HG02763 (cell line): ENCODE results near the gene BIVM.
"Not testable (repeated sequence)": the region's sequence is repeated elsewhere in the genome, so short reads cannot be mapped to it uniquely, and the experiment has no call there.

Experiments
- ATAC-seq: cut with Tn5 transposase; IDR thresholded peaks from one replicate; pipeline ENCODE4 v1.9.1; 2021; ENCODE audit warnings: mild to moderate bottlenecking, moderate library complexity; ENCODE audit not compliant: unreplicated experiment

Gene BIVM, protein sequence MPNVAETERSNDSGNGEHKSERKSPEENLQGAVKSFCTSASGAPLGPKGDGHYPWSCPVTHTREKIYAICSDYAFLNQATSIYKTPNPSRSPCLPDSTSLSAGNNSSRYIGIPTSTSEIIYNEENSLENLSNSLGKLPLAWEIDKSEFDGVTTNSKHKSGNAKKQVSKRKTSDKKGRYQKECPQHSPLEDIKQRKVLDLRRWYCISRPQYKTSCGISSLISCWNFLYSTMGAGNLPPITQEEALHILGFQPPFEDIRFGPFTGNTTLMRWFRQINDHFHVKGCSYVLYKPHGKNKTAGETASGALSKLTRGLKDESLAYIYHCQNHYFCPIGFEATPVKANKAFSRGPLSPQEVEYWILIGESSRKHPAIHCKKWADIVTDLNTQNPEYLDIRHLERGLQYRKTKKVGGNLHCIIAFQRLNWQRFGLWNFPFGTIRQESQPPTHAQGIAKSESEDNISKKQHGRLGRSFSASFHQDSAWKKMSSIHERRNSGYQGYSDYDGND

DNA sequence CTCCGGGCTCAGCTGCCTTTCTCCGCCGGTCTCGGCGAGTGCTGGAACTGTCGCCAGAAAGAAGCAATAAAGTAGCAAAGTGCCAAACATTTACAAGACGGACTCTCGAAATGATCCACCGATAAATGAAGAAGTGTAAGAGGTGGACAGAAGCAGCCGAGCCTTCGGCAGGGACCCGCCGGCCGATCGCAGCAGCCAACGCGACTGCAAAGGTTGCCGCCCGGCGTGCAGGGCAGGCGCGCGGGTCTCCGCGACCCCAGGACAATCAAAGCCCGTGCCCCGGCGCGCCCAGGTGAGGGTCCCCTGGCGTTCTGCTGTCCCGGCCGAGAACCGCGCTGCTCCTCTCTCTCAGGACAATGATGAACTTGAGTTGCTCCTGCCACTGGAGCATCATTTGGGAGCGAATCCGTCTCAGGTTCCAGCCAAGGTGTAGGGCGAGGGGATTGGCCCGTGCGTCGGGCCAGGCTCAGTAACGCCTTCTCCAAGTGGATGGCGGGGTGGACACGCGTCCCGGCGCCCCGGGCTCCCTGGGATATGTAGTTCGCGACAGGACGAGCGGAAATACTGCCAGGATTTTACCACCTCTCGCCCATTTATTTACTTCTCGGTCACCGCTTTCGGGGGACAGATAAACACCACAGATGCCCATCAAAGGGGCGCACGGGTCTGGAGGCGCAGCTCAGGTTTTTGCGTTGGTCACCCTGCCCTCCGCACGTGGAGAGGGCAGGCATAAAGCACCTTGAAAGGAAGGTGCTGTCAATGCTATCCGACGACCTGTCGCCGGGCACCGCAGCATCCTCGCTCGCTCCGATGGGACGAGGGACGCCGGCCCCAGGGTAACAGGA lies at the start of gene BIVM, which contains the start of gene POGLUT2:
TSS of gene BIVM (plus strand) at position 539 of the 845 bp plus-strand sequence. CDS start 8,149 bp downstream, outside the sequence.
TSS of gene POGLUT2 (minus strand) at position 396 of the 845 bp plus-strand sequence. CDS start at position 90, 306 bp downstream.
- peak; percentile 82 for ATAC-seq

DNA sequence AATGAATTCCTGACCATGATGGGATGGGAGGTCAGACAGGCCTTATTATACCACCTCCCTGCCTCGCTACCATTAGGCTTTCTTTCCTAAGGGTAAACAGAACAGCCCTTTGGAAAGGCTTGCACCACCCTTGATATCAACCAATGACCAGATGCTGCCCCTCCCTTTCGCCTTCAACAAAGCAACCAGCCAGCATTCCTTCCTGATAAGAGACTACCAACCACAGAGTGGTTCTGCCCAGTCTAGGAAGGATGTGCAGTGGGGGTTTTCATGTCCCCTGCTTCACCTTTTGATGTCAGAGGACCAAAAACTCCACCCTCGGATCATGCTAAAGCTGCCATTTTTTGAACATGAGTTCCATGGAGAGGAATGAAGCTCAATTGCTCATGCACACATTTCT lies 47.0 kb upstream of the BIVM start:
- no peak for ATAC-seq

DNA sequence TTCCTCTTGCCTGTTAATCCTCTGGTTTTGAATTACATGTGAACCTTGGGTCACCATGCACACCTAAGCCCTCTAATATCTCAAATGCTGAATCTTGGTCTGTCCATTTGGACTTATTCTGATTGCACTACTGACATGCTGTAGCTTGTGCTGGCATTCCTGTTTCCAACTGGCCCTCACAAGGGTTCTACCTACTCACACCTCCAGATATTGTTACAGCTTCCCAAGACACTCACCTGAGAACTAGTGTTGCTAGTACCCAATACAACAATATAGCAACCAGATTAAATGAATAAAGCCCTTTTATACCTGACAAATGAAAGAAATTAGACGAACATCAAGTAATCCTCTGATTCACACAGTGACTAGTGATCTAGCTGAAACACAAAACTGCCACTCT lies 41.9 kb upstream of the BIVM start:
- ATAC-seq, result no peak

DNA sequence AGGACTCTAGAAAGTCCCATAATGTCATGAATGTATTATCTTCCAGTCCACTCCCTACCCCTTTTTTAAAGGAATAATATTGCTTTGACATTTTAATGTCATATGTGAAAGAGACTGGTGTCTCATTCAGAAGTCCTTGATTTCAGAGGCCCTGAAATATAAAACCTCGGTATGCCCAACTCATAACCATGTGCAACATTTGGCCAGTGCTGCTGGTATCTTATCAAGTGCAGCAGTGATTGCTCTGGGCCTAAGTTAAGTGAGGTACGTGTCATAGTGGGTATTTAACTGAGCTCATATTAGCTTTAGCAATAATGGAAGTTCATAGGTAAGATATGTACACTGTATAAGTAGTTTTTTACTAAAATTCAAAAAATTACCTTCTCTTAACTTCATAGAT lies 40.1 kb upstream of the BIVM start:
- no peak for ATAC-seq

DNA sequence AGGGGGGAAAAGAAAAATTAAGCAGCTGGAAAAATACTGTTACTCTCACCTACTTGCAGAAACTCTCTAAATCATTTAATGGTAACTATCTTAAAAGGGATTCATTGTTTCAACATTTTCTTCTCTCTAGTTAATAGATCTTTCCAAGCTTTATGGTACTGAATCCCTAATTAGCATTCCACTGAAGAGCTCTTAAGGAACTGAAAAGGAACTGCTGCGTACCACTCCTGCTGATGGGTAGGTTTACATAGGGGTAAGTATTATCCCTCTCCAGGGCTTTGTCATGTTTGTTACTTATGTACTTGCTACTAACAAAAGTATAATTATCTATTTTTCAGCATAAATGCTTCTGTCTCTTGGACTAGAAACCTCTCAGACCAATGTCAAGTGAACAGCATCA lies 37.8 kb upstream of the BIVM start:
- ATAC-seq, result no peak

DNA sequence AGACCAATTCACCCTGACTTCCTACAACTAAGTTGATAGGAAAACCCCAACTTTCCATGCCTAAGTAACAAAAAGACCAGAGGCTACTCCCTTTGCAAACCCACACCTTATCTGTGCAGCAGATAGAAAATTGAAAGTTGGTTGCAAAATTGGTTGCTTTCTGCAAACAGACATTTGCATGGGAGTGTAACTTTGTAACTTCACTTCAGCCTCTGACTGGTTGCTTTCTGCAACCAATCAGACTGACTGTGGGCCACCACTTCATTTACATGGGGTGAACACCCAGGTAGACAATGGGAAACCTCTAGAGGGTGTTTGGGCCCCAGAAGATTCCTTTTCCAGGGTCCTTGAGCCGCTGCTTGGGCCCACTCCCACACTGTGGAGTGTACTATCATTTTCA lies 35.2 kb upstream of the BIVM start:
- no peak for ATAC-seq

DNA sequence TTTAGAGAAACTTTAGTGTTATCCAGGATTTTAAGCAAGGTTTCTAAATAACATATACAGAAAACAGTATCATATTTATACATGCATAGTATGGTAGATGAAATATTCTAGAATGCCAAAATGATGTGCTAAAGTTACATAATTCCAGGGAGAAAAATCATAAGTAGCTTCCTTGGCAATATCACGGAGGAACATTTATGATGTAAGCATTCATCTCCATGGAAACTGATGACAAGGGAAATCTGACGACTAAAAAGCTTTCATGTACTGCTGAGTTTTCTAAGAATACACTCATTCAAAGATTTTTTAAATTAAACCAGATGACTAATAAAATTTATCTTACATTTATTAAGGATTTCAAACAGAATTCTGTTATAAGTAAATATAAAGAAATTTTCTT lies 30.0 kb upstream of the BIVM start:
- ATAC-seq, result no peak

DNA sequence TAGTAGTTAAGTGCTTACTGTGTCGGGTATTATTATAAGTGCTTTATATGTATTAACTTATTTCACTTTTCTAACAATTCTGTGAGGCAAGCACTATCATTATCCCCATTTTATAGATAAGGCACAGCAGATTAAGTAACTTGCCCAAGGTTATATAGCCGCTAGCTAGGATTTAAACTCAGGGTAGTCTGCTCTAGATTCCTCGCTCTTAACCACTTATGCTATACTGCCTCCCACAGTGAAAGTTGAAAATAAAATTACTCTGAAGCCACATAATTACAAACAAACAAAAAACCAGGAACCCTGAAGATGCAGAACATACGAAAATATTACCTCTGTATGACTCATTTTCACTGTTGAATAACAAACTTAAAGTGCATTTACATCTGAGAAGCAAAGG lies 29.2 kb upstream of the BIVM start:
- ATAC-seq, result no peak

DNA sequence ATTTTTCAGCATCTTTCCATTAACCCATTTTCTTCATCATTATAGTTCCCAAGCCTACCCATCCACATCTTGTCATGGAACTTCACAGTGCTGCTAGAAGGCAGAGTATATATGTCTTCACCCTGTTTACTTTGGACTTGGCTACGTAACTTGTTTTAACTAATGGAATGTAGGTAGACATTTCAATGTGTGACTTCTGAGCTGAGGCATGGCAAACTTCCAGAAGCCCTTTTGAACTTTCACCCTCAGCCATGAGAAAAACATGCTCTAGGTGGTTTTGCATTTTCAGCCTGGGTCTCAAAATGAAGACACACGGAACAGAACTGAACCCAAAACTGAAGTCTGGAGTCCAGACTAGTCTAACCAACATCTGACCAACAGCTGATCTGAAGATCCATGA lies 28.5 kb upstream of the BIVM start:
- no peak for ATAC-seq

DNA sequence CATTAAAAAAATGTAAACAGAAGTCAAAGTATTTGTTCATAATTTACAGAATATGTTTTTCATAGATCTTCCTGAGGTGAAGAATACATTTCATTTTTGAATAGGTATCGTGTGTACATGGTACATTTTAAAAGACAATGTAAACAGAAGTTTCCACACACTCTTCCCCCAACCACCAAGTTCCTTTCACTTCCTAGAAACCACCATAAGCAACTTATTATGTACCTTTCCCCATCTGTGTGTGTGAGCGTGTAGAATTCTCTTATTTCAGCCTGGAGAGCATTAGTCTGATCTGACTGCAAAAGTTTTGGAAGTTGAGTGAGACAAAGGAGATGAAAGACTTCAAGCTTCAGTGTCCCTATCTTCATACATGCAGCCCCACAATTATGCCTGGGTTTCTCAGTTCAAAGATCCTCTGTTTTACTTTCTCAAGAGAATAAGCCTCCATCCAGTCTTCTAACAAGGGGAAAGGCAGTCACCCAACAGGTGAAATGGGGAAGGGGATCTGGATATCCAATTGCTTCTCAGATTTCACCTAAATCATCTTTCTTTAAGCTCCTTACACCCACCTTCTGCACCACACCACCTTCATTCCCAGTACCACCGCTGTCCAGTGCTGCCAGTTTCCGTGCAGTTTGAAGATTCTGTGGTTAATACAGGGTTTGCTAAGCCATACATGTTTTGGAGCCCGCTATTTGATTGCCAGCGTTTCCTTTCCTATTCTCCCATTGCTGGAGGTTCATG lies 27.4 kb upstream of the BIVM start:
- no peak for ATAC-seq

DNA sequence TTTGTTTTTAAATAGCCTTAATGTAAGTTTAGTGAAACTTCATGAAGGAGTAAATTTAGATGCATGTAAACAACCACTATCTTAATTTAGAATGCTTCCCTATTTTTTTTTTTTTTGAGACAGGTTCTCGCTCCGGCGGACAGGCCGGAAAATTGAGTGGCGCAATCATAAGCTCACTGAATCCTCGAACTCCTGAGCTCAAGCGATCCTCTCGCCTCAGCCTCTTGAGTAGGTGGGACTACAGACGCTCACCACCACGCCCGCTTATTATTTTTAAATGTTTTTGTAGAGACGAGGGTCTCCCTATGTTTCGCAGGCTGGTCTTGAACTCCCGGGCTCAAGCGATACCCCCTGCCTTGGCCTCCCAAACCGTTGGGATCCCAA lies 26.9 kb upstream of the BIVM start:
- ATAC-seq, result no peak

DNA sequence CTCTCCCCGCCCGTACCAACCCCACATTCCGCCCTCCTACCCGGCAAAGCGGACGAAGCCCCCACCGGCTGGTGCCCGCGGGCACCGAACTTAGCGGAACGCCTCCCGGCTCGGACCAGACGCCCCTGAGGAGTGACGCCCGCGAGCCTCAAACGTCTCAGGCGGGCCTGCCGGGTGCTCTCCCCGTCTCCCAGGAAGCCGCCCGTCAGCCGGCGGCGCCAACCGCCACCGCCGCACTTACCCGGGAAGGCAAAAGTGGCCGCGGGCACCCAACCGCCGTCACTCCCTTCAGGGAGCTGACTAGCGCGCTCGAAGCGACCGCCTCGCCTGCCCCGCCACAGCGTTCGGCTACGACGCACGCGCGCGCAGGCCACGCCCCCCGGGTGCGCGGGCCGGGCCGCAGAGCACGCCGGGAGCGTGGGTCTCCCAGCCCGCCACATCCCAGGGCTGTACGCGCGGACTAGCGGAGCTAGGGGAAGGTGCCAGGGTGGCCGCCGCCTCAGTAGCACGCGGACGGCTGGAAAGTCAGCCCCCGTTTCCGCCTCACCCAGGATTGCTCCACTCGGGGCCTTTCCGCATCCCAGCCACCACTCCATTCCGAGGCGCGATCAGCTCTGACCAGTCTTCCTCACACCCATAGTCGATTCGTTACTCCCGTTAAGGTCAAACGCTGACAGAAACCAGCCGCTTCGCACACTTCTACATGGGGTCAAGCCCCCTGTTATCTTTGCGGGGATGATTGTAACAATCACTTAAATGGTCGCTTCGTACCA lies 25.3 kb upstream of the BIVM start, which contains the start of gene TEX30:
TSS of gene TEX30 (minus strand) at position 346 of the 773 bp plus-strand sequence. CDS start 3,760 bp downstream, outside the sequence.
- peak; percentile 94 for ATAC-seq

DNA sequence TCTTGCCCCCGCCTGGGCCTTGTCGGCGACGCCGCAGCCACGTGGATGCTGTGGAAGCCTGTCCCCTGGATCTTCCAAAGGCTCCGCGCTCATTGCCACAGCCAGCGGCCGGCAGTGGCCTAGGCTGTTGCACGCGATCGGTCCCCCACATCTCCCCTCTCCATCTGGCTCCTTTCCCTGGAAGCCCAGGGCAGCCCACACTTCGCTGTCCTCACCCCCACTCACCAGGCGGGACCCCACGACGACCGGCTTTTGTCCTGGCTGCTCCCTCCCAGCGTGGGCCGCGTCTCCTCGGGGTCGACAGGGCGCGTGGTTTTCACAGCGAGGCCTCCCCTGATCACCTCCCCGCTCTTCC lies 24.7 kb upstream of the BIVM start:
- ATAC-seq, result no peak

DNA sequence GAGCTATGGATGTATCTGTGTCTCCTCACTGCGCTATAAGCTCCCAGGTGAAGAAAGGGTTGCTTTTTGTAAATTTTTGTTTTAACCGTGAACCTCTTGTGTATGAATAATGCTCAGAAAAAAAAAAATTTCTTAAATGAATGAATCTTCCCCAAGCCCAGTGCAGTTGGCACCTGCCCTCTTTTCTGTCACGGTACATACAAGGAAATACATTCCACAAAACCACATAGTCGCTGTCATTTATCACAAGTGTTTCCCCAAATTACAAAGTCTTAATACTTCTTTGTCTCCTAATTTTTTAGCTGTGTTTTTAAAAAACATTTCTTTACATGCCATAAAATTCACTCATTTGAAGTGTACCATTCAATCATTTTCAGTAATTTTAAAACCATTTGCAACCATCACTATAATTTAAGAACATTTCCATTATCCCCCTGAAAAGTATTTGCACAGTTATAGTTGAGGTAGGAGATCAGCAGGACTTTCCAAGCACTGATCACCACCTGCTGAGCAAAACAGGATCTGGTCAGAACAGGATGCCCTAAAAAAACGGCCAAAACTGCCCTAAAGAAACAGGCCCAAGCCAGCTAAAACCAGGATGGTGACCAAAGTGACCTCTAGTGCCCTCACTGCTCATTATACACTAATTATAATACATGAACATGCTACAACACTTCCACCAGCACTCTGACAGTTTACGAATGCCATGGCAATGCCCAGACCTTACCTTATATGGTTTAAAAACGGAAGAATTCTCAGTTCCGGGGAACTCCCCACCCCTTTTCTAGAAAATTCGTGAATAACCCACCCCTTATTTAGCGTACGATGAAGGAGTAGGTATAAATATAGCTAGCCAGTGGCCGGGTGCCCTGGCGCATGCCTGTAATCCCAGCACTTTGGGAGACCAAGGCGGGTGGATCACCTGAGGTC lies 24.1 kb upstream of the BIVM start:
- ATAC-seq, result no peak

DNA sequence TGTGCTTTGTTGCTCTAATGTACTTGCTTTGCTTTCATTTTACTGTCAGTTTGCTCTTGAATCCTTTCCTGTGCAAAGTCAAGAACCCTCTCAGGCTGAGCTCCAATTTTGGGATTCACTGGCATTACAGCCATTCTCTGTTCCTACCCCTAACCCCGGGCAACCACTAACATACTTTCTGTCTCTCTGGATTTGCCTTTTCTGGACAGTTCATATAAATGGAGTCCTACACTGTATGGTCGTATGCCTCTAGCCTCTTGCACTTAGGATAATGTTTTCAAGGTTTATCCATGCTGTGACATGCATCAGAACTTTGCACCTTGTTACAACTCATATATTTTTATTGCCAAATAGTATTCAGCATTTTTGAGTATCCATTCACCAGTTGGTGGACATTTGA lies 22.6 kb upstream of the BIVM start:
- ATAC-seq, result no peak

DNA sequence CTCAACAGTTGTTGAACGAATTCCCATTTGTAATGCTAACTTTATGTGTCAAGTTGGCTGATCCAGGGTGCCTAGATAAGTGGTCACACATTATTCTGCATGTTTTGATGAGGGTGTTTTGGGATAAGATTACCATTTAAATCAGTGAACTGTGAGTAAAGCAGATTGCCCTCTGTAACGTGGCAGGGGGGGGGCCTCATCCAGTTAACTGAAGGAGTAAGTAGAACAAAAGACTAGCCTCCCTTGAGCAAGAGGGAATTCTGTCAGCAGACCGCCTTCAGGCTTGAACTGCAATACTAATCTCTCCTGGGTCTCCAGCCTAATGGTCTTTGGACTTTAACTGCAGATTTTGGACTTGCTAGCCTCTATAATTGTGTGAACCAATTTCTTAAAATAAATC lies 21.2 kb upstream of the BIVM start:
- no peak for ATAC-seq

DNA sequence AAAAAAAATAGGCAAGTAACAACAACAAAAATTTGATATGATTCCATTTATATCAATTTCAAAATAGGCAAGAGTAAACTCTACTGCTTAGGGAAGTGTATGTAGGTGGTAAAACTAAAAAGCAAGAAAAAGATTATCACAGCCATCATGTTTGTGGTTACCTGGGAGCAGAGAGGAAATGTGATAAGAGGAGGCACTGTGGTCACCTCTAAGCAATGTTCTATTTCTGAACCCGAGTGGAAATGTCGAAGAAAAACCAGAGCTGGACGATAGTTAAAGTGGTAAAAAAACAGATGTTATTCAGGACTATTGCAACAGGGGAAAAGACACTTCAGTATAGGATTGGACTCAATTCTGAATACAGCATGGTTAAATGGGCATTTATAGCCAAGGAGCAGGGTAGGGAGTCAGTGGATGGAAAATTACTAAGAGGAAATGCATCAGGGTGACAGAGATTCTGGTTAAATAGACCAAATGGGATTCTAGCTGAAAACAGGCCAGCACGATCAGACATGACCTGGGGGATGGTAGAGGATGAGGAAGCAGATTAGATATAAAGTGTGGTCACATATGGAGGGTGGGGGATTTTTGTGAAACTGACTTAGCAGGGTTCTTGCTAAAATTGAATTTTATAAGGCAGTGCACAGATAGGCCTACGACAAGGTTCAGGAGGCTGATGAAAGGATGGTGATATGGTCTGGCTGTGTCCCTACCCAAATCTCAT lies 19.3 kb upstream of the BIVM start:
- ATAC-seq, result no peak

DNA sequence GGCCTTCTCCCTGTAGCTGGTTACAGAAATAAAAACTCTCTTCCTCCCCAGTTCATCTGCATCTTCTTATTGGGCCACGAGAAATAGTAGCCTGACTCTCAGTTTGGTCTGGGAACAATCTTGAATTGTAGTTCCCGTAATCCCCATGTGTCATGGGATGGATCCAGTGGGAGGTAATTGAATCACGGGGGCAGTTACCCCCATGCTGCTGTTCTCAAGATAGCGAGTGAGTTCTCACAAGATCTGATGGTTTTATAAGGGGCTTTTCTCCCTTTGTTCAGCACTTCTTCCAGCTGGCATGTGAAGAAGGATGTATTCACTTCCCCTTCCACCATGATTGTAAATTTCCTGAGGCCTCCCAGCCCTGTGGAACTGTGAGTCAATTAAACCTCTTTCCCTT lies 18.3 kb upstream of the BIVM start:
- ATAC-seq, result not testable (repeated sequence)

DNA sequence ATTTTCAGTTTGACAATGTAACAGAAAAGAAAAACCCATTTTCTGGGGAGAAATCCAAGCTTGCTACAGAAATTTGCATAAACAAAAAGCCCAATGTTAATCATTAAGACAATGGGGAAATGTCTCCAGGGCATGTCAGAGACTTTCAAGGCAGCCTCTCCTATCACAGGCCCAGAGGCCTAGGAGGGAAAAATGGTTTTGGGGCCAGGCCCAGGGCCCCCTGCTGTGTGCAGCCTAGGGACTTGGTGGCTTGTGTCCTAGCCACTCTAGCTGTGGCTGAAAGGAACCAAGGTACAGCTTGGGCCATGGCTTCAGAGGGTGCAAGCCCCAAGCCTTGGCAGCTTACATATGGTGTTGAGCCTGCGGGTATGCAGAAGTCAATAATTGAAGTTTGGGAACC lies 17.3 kb upstream of the BIVM start:
- ATAC-seq, result no peak
